ENCODE measurements around the gene PLXNA4.

DNA sequence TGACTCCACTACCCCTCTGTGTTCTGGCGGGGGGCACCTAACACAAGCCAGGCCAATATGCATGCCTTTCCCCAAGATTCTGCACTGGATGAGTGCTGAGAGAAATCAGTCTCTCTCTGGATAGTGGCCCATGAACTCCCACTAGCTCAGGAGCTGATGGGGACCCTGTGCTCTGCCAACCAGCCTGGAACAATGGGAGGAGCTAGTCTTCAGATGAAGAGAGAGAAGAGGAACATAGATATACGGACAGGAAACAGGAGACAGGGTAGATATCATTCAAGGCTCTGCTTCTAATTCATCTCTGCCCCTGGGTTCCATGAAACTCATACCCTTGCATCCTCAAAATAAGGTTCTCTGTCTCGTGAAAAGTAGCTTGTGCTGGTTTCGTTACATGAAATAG, 27.9 kb upstream of the PLXNA4 start:
- TF ChIP-seq HOXA7 (CRISPR knock-in tag; IDR thresholded peaks at IDR 0.05; ENCODE audit: borderline replicate concordance) (no peak), ZNF626 (tag by site-specific recombination; IDR thresholded peaks at IDR 0.05) (no peak), ZSCAN23 (tag by site-specific recombination; IDR thresholded peaks at IDR 0.05) (no peak), SALL2 (tag by site-specific recombination; IDR thresholded peaks at IDR 0.05; ENCODE audit: borderline replicate concordance) (no peak), SP2 (tag by site-specific recombination; IDR thresholded peaks at IDR 0.05) (no peak), ZNF202 (tag by site-specific recombination; IDR thresholded peaks at IDR 0.05; ENCODE audit: borderline replicate concordance) (no peak), ZNF768 (tag by site-specific recombination; IDR thresholded peaks at IDR 0.05) (no peak), ZNF10 (tag by site-specific recombination; IDR thresholded peaks at IDR 0.05) (no peak)
- TF ChIP-seq, protein P1, sequence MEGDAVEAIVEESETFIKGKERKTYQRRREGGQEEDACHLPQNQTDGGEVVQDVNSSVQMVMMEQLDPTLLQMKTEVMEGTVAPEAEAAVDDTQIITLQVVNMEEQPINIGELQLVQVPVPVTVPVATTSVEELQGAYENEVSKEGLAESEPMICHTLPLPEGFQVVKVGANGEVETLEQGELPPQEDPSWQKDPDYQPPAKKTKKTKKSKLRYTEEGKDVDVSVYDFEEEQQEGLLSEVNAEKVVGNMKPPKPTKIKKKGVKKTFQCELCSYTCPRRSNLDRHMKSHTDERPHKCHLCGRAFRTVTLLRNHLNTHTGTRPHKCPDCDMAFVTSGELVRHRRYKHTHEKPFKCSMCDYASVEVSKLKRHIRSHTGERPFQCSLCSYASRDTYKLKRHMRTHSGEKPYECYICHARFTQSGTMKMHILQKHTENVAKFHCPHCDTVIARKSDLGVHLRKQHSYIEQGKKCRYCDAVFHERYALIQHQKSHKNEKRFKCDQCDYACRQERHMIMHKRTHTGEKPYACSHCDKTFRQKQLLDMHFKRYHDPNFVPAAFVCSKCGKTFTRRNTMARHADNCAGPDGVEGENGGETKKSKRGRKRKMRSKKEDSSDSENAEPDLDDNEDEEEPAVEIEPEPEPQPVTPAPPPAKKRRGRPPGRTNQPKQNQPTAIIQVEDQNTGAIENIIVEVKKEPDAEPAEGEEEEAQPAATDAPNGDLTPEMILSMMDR (tag by site-specific recombination; IDR thresholded peaks at IDR 0.05) = no peak
- TF ChIP-seq, protein P2, sequence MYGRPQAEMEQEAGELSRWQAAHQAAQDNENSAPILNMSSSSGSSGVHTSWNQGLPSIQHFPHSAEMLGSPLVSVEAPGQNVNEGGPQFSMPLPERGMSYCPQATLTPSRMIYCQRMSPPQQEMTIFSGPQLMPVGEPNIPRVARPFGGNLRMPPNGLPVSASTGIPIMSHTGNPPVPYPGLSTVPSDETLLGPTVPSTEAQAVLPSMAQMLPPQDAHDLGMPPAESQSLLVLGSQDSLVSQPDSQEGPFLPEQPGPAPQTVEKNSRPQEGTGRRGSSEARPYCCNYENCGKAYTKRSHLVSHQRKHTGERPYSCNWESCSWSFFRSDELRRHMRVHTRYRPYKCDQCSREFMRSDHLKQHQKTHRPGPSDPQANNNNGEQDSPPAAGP (tag by site-specific recombination; IDR thresholded peaks at IDR 0.05) = no peak
- TF ChIP-seq, protein P3, sequence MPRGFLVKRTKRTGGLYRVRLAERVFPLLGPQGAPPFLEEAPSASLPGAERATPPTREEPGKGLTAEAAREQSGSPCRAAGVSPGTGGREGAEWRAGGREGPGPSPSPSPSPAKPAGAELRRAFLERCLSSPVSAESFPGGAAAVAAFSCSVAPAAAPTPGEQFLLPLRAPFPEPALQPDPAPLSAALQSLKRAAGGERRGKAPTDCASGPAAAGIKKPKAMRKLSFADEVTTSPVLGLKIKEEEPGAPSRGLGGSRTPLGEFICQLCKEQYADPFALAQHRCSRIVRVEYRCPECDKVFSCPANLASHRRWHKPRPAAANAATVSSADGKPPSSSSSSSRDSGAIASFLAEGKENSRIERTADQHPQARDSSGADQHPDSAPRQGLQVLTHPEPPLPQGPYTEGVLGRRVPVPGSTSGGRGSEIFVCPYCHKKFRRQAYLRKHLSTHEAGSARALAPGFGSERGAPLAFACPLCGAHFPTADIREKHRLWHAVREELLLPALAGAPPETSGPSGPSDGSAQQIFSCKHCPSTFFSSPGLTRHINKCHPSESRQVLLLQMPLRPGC (tag by site-specific recombination; IDR thresholded peaks at IDR 0.05) = no peak
- TF ChIP-seq, protein P4, sequence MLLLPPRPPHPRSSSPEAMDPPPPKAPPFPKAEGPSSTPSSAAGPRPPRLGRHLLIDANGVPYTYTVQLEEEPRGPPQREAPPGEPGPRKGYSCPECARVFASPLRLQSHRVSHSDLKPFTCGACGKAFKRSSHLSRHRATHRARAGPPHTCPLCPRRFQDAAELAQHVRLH (tag by site-specific recombination; IDR thresholded peaks at IDR 0.05) = no peak
- TF ChIP-seq, protein P5, sequence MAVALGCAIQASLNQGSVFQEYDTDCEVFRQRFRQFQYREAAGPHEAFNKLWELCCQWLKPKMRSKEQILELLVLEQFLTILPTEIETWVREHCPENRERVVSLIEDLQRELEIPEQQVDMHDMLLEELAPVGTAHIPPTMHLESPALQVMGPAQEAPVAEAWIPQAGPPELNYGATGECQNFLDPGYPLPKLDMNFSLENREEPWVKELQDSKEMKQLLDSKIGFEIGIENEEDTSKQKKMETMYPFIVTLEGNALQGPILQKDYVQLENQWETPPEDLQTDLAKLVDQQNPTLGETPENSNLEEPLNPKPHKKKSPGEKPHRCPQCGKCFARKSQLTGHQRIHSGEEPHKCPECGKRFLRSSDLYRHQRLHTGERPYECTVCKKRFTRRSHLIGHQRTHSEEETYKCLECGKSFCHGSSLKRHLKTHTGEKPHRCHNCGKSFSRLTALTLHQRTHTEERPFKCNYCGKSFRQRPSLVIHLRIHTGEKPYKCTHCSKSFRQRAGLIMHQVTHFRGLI (tag by site-specific recombination; IDR thresholded peaks at IDR 0.05) = no peak
- TF ChIP-seq, protein P6, sequence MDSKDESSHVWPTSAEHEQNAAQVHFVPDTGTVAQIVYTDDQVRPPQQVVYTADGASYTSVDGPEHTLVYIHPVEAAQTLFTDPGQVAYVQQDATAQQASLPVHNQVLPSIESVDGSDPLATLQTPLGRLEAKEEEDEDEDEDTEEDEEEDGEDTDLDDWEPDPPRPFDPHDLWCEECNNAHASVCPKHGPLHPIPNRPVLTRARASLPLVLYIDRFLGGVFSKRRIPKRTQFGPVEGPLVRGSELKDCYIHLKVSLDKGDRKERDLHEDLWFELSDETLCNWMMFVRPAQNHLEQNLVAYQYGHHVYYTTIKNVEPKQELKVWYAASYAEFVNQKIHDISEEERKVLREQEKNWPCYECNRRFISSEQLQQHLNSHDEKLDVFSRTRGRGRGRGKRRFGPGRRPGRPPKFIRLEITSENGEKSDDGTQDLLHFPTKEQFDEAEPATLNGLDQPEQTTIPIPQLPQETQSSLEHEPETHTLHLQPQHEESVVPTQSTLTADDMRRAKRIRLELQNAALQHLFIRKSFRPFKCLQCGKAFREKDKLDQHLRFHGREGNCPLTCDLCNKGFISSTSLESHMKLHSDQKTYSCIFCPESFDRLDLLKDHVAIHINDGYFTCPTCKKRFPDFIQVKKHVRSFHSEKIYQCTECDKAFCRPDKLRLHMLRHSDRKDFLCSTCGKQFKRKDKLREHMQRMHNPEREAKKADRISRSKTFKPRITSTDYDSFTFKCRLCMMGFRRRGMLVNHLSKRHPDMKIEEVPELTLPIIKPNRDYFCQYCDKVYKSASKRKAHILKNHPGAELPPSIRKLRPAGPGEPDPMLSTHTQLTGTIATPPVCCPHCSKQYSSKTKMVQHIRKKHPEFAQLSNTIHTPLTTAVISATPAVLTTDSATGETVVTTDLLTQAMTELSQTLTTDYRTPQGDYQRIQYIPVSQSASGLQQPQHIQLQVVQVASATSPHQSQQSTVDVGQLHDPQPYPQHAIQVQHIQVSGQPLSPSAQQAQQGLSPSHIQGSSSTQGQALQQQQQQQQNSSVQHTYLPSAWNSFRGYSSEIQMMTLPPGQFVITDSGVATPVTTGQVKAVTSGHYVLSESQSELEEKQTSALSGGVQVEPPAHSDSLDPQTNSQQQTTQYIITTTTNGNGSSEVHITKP (tag by site-specific recombination; IDR thresholded peaks at IDR 0.05) = no peak

Measured in HEK293 (cell line).